GM12864 (cell line): ENCODE results near the gene NPHP4.

Experiments used
- DNase-seq: peaks from one replicate; pipeline ENCODE4 v3.0.0-alpha.2; 2011; ENCODE audit warnings: low read depth
- H3K4me3 ChIP-seq: 2 replicates; pipeline ENCODE4 v1.5.1; 2011; ENCODE audit warnings: mild to moderate bottlenecking, low read depth, low read length, control low read depth
- TF ChIP-seq, protein P1 (sequence below): IDR thresholded peaks from 2 replicates; pipeline ENCODE4 v1.5.1; 2011; ENCODE audit warnings: low read depth, mild to moderate bottlenecking, moderate library complexity, low read length, control low read depth, inconsistent platforms; ENCODE audit errors: missing control alignments

The NPHP4 gene

DNA sequence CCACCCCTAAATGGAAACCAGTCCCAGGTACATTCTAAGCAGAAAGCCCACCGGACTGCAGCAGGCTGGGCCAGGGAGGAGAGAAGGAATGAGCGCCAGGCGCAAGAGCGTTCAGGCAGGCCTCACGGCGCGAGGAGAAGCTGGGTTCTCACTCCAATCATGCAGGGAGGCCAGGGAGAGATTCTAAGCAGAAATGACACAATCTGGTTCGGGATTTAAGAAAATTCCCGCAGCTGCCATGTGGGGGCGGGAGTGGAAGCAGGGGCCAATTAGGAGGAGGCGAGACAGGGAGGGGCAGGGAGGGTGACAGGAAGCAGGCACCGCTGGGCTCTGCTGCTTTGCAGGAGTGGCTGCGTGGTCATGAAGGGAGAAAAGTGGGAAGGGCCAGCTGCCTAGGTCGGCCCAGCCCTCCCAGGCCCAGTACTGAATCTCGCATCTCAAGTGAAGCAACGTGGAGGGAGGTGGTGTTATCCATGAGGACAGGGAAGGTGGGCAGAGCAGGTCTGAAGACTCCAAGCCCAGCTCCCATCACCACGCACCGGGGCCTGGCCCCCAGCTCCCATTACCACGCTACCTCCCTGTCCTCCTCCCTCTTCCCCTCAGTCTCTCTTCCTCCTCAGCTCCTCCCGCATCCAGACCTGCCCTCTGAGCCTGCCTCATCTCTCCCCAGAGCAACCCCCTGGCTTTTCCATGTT is 11.8 kb downstream of the NPHP4 start:
- DNase-seq = no peak
- no peak overlapping the region for H3K4me3 ChIP-seq
- TF ChIP-seq, protein P1, sequence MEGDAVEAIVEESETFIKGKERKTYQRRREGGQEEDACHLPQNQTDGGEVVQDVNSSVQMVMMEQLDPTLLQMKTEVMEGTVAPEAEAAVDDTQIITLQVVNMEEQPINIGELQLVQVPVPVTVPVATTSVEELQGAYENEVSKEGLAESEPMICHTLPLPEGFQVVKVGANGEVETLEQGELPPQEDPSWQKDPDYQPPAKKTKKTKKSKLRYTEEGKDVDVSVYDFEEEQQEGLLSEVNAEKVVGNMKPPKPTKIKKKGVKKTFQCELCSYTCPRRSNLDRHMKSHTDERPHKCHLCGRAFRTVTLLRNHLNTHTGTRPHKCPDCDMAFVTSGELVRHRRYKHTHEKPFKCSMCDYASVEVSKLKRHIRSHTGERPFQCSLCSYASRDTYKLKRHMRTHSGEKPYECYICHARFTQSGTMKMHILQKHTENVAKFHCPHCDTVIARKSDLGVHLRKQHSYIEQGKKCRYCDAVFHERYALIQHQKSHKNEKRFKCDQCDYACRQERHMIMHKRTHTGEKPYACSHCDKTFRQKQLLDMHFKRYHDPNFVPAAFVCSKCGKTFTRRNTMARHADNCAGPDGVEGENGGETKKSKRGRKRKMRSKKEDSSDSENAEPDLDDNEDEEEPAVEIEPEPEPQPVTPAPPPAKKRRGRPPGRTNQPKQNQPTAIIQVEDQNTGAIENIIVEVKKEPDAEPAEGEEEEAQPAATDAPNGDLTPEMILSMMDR = no peak

DNA sequence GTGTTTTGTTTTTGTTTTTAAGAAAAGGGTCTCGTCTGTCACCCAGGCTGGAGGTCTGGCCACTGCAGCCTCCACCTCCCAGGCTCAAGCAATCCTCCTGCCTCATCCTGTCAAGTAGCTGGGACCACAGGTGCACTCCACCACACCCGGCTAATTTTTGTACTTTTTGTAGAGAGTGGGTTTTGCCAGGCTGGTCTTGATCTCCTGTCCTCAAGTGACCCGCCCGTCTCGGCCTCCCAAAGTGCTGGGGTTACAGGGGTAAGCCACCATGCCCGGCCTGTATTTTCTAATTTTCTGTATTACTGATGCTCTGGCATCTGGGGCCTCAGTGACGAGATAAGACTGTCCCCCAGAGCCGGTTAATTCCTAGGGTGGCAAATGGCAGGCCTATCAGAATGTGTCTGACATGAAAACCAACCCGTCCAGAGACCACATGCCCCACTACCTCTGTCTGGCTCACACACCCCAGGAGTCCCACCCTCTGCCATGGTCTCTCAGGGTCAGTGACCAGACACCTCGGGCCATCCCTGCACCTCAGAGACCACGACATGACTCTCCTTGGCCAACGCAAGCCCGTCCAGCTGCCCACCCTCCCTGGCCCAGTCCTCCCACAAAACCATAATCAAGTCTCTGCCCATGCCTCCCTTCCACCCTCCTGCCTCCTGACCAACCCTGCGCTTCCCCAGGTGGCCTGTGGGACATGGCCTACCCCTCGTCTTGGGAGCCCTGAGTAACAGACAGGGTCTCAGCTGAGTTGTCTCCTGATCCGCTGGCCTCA is 12.5 kb downstream of the NPHP4 start:
- H3K4me3 ChIP-seq = no peak overlapping the region
- DNase-seq = no peak
- TF ChIP-seq, protein P1 = no peak

DNA sequence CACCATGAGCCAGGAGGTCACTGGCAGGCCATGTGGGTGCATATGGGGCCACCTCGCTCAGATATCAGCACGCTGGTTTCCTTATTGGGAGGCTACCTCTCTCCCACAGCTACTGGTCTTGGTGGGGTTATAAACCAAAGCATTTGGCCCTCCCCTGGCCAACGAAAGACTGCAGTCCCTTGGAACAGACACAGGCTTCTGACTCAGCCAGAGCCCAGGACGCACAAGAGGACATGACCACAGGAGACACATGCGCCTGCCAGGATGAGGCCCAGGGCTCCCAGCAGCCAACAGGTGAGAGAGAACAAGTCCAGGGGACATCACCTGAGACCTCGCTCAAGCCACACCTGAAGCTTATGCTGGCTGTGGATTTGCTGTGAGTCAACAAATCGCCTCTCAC is 13.8 kb downstream of the NPHP4 start:
- TF ChIP-seq, protein P1 = no peak
- H3K4me3 ChIP-seq = no peak overlapping the region
- DNase-seq = no peak

DNA sequence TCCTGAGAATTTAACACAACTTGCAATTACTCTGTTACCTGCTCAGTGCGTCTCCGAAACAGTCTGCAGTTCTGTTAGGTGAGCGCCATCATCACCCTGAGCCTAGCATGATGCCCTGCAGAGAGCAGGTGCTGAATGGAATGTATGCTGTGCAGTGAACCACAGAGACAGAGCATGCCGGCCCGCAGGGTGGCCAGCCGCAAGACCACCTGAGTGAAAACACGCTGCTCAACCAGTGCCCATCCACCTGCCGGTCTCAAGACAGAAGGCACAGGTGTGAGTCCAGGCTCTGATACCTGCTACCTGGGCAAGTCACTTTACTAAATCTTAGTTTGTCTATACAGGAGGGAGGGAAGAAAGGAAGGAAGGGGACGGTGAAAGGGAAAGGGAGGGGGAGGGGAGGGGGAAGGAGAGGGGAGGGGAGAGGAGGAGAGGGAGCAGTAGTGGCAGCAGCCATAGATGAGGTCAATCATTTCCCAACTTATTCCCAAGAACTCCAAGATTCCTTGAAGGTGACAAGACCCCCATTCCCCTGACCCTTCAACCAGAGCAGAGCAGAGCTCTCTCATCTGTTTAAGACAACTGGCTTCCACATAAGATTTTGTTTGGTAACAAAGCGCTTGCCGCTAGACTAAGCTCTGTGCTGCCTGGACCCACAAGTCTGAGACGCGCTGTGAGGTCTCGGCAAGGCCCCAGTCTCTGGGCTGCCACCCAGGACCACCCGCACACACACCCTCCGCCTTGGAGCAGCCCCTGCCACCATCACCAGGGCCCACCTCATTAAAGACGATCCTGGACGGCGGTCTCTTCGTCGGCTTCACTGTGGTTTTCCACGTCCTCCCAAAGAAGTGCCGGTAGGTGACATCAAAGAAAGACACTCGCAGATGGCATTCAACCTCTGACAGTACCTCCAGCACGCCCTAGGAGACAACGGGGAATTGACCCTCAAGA is 14.5 kb downstream of the NPHP4 start:
- no peak for DNase-seq
- TF ChIP-seq, protein P1 = no peak
- no peak overlapping the region for H3K4me3 ChIP-seq

DNA sequence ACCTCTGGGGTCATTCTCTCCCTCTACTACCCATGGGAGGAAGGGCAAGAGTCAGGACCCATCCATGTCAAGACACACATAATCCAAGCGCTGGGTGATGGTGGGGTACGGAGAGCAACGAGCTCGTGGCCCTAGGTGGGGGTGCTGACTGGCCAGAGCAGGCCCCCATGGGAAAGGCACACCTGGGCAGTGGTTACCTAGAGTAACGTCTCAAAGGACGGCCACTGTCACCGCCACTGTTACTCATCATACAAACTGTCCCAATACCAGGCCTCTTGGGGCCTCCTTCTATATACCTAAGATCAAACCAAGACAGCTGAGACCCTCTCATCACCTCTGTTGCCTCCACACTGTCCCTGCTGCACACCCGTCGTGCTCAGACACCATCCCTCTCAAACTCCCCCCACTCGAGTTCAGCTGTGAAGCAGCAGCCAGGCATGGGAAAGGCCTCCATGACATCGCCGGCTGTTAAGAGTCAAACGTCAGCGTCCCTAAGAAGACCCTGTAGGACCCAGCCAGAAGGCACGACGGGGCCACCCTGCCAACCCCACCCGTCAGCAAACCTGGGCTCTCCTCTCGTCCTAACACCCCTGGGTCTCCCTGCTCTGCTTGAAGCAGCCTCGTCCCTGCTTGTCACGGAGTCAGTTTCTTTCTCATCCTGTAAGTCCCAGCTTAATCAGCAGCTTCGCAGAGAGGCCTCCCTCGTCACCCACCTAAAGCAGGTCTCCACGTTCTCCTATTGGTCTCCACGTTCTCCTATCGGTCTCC is 15.3 kb downstream of the NPHP4 start:
- H3K4me3 ChIP-seq = no peak overlapping the region
- DNase-seq = no peak
- TF ChIP-seq, protein P1 = no peak

DNA sequence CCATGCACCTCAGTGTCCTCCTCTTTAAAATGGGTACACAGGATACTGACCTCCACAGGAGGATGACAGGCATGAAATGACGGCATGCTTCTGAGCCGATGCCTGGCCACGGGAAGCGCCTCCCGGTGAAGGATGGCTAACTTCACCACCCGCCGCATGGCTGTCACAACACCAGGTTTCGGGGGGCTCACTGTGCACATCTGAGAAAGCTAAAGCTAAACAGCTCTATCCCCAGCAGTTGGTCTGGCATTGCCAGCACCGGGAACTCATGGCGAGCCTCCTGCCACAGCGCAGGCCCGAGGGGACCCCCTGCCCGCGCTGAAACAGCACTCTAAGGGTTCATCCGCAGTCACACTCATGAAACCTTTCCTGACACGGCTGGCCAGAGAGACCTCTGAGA is 16.0 kb downstream of the NPHP4 start:
- H3K4me3 ChIP-seq = no peak overlapping the region
- TF ChIP-seq, protein P1 = no peak

More for the DNA sequence above, 16.0 kb downstream of the NPHP4 start:
- no peak for DNase-seq
